ENCODE data around the gene RPS13. TPM values are rescaled to one million over a fixed set of nuclear protein-coding genes. Genes with fewer than 3 reads are reported as not detected.
"Not testable (repeated sequence)": the region's sequence is repeated elsewhere in the genome, so short reads cannot be mapped to it uniquely, and the experiment has no call there.

Gene RPS13

GRCh38 chr11:17034027-17034426 is 43.4 kb downstream of the RPS13 start:
- H3K4me1 ChIP-seq (ENCODE audit: control insufficient read depth, low read depth, low read length); H3K4me3 ChIP-seq (ENCODE audit: low read length); H4K5ac ChIP-seq (ENCODE audit: low read length); H3K79me1 ChIP-seq (ENCODE audit: low read length); H2BK5ac ChIP-seq (ENCODE audit: low read length); DNase-seq; H3K4me2 ChIP-seq (ENCODE audit: low read length); H3K27me3 ChIP-seq (ENCODE audit: insufficient read depth, low read length, poor library complexity); H4K8ac ChIP-seq (ENCODE audit: low read depth, low read length); H3K79me2 ChIP-seq (ENCODE audit: control insufficient read depth, insufficient read depth, low read length); H2BK120ac ChIP-seq (ENCODE audit: low read depth, low read length); H3K23ac ChIP-seq (ENCODE audit: low read length); H3K4ac ChIP-seq (ENCODE audit: low read depth, low read length); H3K18ac ChIP-seq (ENCODE audit: low read length); H3K9ac ChIP-seq (ENCODE audit: low read length); H3K56ac ChIP-seq (ENCODE audit: low read length); H2AK5ac ChIP-seq (ENCODE audit: low read length); H2BK15ac ChIP-seq (replicated peaks; ENCODE audit: low read depth); H3K36me3 ChIP-seq (ENCODE audit: control insufficient read depth, insufficient read depth, low read length); H3K27ac ChIP-seq (ENCODE audit: low read depth, low read length): not testable (repeated sequence)
- WGBS (ENCODE audit: extremely low coverage, insufficient coverage, low lambda C conversion rate) = no CpG with 5 or more reads among the region's 10 CpGs

- no peak overlapping the region for H2AK5ac ChIP-seq (ENCODE audit: low read length)
- no peaks in the 10 kb centered on the region for H3K4me1 ChIP-seq (ENCODE audit: control insufficient read depth, low read depth, low read length)
- H3K9ac ChIP-seq (ENCODE audit: low read length) = no peak overlapping the region
- H3K18ac ChIP-seq (ENCODE audit: low read length) = no peak overlapping the region
- no peak overlapping the region for H3K4me3 ChIP-seq (ENCODE audit: low read length)
- H3K27ac ChIP-seq (ENCODE audit: low read depth, low read length) = no peak overlapping the region
- no peak overlapping the region for H3K4ac ChIP-seq (ENCODE audit: low read depth, low read length)
- no peaks in the 10 kb centered on the region for H3K79me2 ChIP-seq (ENCODE audit: control insufficient read depth, insufficient read depth, low read length)
- H4K5ac ChIP-seq (ENCODE audit: low read length) = no peak overlapping the region
- no peak overlapping the region for H3K4me2 ChIP-seq (ENCODE audit: low read length)
- no peaks in the 10 kb centered on the region for H3K79me1 ChIP-seq (ENCODE audit: low read length)
- DNase-seq = no peak
- H3K56ac ChIP-seq (ENCODE audit: low read length) = no peak overlapping the region
- H2BK15ac ChIP-seq (replicated peaks; ENCODE audit: low read depth) = no peak overlapping the region
- H2BK120ac ChIP-seq (ENCODE audit: low read depth, low read length) = no peak overlapping the region
- no peak overlapping the region for H3K23ac ChIP-seq (ENCODE audit: low read length)
- no peak overlapping the region for H4K8ac ChIP-seq (ENCODE audit: low read depth, low read length)
- no peaks in the 10 kb centered on the region for H3K36me3 ChIP-seq (ENCODE audit: control insufficient read depth, insufficient read depth, low read length)
- no CpG with 5 or more reads among the region's 3 CpGs for WGBS (ENCODE audit: extremely low coverage, insufficient coverage, low lambda C conversion rate)
- H2BK5ac ChIP-seq (ENCODE audit: low read length) = no peak overlapping the region
- no peaks in the 10 kb centered on the region for H3K27me3 ChIP-seq (ENCODE audit: insufficient read depth, low read length, poor library complexity)
Observed at GRCh38 chr11:17026487-17027082, 50.9 kb downstream of the RPS13 start.

- Histone ChIP-seq H4K8ac (ENCODE audit: low read depth, low read length) (no peak overlapping the region), H3K27me3 (ENCODE audit: insufficient read depth, low read length, poor library complexity) (no peaks in the 10 kb centered on the region), H3K4ac (ENCODE audit: low read depth, low read length) (no peak overlapping the region), H3K27ac (ENCODE audit: low read depth, low read length) (no peak overlapping the region), H3K18ac (ENCODE audit: low read length) (no peak overlapping the region), H3K79me2 (ENCODE audit: control insufficient read depth, insufficient read depth, low read length) (no peaks in the 10 kb centered on the region), H2BK5ac (ENCODE audit: low read length) (no peak overlapping the region), H2AK5ac (ENCODE audit: low read length) (no peak overlapping the region), H2BK120ac (ENCODE audit: low read depth, low read length) (no peak overlapping the region), H3K56ac (ENCODE audit: low read length) (no peak overlapping the region), H3K79me1 (ENCODE audit: low read length) (no peaks in the 10 kb centered on the region), H3K4me2 (ENCODE audit: low read length) (no peak overlapping the region), H3K4me1 (ENCODE audit: control insufficient read depth, low read depth, low read length) (no peaks in the 10 kb centered on the region), H3K36me3 (ENCODE audit: control insufficient read depth, insufficient read depth, low read length) (no peaks in the 10 kb centered on the region), H3K4me3 (ENCODE audit: low read length) (no peak overlapping the region), H2BK15ac (replicated peaks; ENCODE audit: low read depth) (no peak overlapping the region), H3K9ac (ENCODE audit: low read length) (no peak overlapping the region), H3K23ac (ENCODE audit: low read length) (no peak overlapping the region), H4K5ac (ENCODE audit: low read length) (no peak overlapping the region)
- no peak for DNase-seq
- WGBS (ENCODE audit: extremely low coverage, insufficient coverage, low lambda C conversion rate) = no CpG with 5 or more reads among the region's 2 CpGs
Observed at GRCh38 chr11:17024924-17025323, 52.5 kb downstream of the RPS13 start.

Small RNA genes within 50 kb of the gene (small RNA-seq; reads per million reads assigned to genes)
- not detected for gene RNU6-593P (ENCODE audit: insufficient read depth)
- 26.9 reads per million, percentile 93 among the genes with 10 or more reads in this experiment for gene SNORD14A (ENCODE audit: insufficient read depth)
- not detected for gene SNORD14B (ENCODE audit: insufficient read depth)

All from mesendoderm (in vitro differentiated cells).